Activated CD4-positive, CD25-positive, alpha-beta regulatory T cell treated with anti-CD3 and anti-CD28 coated beads, Interleukin-2, amount 50 U/mL, for 72 hours (primary cell): ENCODE measurements around the gene ACBD4.

ENCODE experiments used
- DNase-seq: peaks from one replicate; pipeline ENCODE4 v3.0.0; 2021

Gene ACBD4

DNA sequence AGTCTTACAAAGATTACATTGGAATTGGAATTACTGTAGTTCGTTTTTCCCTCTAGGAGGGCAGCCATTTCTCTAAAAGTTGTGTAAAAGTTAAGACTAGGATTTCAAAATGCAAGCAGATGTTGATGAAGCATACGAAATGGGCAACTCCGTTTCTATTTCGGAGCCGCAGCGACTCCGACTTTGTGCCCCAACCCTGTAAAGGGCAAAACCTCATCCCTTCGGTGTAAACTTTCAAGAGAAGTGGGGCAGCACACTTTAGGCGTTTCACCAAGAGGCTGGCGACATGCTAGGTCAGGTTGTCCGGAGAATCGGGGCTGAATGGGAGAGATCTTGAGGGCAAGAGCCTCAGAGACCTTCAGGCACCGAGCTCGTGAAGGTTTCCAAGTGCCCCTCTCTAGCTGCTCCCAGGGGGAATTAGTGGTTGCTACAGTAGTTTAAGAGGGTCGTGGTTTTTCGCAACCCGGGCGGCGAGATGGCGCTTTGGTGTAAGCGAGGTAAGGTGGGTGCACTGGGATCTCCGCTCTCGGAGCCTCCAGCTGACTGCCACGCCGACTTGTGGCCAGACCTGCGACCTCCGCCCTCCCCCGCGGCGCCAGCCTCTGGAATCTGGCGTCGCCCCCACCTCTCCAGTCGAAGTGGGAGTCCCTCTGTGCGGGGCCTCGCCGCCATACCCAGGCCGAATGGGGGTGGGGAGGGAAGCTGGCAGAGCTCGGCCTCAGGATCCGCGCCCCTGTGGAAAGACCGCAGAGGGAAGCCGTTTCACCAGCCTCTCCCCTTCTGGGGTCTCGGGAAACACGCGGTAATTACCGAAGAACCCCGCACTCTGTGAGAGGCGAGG, 25.2 kb downstream of the ACBD4 start:
- DNase-seq = no peak

DNA sequence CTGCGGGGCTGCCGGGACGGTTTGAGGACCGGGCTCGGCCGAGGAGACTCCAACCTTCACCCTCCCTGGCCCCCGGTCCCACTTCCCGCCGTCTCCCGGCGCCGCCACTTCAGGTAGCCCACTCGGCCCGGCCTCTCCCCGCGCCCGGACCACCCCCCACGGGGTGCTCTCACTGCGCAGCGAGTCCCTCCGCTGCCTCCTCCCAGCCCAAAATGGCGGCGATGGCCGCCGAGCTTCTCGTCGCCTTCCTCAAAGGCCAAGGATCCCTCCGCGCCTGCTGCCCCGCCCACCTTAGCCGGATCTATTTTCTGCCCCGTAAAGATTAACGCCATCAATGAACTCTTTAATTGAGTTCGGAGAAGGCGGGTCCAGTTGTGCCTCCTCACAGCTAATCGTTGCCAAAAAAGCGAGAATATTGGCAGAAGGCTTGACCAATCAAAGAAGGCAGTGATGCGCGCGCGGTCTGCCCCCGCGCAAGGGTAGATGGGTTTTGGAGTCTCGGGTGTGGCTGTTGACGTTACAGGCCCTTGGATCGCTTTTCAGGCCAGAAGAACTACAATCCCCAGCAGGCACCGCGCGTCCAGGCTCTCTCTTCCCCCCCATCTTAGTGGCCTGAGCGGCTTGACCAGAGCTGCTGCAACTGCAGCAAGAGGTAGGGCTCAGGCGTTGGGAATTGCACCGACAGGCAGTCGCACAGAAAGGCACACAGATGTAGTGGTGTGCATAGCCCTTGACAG, 26.0 kb downstream of the ACBD4 start, which contains the start of gene HEXIM2:
TSS of gene HEXIM2 (plus strand) at position 588 of the 737 bp plus-strand sequence. CDS start 919 bp downstream, outside the sequence.
- peak; percentile 98 for DNase-seq

DNA sequence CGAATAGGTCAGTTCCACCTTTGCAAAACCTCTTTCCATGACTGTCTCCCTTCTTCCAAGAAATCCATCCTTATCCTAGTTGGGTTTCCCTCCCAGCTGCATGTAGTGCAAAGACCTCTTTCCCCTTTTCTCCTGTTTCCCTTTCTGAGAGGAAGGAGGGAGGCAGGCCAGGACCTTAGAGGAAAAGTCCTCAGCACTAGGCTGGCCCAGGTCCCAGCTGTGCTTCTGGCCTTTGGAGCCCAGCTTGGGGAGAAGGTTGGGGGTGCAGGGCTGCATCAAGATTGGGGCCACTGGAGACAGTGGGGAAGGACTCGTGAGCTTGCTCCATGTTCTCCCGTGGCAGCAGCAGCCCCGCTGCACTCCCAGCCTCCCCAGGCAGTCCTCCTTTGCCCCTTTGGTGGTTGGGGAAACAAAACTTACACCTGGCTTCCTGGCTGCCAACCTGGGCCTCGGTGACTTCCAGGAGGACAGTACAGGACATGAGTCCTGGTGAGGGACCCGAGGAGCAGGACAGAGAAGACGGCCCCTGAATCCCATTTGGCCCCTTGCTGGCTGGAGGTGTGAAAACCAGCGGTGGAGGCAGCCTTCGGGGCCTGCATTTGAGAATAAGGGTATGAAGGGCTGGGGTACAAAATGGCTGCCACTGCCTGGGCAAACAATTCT, 26.7 kb downstream of the ACBD4 start:
- no peak for DNase-seq

DNA sequence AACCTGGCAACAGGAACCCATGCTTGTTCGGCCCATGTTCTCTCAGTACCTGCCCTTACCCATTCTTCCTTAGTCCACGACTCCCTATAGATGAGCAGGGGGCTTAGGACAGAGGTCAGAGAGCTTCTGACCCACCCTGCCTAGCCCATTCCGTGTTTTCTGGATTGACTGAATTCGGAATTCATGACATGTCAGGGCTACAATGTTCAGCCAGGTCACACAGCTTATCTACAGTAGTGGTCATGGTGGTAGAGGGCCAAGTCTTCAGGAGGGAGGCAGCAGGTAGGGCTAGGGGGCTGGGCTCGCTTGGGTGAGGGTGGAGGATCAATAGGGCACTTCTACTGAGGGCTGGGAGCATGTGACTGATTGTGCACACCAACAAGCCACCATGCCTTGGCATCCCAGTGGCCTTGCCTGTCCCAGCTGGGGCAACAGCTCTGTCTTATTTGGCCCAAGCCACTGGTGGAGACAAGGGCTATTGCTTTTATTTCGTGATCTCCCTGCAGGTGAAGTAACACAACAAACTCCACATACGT, 29.3 kb downstream of the ACBD4 start:
- no peak for DNase-seq

DNA sequence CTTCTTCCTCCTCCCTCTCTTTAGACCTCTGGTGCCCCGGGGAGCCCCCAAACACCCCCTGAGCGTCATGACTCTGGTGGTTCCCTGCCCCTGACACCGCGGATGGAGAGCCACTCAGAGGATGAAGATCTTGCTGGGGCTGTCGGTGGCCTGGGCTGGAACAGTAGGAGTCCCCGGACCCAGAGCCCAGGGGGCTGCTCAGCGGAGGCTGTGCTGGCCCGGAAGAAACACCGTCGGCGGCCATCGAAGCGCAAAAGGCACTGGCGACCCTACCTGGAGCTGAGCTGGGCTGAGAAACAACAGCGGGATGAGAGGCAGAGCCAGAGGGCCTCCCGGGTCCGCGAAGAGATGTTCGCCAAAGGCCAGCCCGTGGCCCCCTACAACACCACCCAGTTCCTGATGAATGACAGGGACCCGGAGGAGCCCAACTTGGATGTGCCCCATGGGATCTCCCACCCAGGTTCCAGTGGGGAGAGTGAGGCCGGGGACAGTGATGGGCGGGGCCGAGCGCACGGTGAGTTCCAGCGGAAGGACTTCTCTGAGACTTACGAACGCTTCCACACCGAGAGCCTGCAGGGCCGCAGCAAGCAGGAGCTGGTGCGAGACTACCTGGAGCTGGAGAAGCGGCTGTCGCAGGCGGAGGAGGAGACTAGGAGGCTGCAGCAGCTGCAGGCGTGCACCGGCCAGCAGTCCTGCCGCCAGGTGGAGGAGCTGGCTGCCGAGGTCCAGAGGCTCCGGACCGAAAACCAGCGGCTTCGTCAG, 33.7 kb downstream of the ACBD4 start:
- DNase-seq = no peak

DNA sequence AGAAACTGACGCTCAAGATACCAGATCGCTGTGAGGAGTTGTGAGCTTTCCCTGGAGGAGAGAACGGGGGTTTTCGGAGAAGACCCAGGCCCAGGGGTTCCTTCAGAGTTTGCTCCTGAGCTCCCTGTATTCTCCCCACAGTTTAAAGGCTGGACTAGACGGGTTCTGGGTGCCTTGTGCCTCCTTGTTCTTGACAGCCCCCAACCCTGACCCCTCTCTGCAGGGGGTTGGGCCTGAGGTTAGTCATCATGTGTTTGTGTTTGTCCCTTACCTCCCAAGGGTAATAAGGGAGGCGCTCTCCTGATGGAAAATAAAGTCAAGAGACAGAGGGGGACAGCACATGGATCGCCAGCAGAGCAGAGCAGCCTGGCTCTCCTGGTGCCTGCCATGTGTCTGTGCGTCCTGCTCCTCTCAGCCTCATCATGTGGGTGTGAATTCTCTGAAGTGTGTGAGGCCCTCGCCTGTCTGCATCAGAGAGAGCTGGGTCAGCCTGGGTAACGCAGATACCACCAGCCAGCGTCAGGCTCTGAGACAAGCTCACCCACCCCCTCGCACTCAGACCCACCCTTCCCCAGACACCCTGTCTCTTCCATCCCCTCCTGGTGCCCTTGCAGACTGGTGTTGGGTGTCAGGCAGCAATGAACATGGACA, 34.9 kb downstream of the ACBD4 start:
- DNase-seq = no peak

DNA sequence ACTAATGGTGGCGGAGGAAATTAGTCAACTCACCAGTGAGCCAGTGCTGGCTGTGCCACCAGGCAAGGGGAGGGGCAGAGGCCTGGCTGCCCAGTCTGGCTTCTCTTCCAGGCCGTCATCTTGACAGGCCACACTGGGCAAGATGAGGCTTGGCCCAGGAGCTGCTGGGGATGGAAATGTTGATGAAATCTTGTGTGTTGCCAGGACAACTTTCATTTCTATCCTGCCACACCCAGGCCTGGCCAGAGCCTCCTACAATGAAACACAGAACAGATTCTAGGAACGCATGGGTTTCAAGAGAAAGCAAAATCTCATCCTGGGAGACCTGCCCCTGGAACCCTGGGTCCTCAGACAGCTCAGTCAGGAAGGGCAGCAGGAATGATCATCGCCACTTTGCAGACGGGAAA, 35.4 kb downstream of the ACBD4 start:
- DNase-seq = no peak

DNA sequence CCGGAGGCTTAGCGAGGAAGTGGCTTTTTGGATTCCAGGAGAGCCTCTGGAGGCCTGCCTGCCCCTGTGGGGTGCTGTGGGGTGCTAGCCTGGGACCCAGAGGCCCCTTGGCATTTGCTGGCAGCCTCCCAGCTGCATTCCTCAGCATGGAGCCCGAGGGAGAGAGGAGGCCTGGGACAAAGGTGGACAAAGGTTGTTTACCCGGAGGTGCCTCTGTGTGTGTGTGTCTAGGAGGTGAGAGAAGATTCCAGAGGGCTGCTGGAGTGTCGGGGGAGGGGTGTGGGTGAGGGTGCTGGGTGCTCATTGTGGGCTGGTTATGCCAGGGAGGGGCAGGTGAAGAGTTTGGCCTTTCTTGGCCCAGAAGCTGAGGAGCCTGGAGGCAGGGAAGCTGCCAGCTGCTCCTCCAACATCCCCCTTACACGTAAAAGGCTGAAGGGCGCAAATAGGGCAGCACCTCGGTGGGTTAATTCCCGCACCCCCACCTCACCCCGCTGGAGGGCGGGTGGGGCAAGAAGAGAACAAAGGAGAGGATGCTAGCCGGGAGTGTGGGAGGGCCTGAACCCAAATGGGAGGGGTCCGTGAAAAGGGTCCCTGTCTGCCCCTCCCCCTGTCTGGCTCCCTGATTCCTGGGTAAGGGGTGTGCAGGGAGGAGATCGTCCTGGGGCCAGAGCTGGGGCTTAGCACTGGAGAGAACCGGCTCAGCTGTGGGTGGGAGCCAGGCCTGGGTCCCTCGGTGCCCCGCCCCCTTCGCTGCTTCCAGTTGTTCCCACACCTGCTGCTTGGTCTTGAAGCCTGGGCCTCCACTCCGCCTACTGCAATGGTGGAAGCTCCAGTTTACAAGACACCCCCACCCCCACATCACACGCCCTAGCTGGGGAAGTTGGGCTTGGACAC, 36.1 kb downstream of the ACBD4 start:
- DNase-seq = no peak

DNA sequence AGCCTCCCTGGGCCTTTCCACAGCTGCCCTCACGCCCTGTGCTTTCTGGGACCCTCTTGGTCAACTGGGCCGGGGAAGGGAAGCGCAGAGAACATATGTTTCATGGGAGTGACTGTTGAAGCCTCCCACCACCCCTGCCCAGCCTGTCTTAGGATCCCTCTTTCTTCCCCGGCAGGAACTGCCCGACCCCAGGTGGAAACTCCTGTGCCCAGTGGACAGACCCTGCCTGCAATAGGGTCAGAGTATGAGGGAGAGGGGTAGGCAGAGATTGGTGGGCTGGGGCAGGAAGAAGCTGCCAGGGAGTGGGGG, 36.7 kb downstream of the ACBD4 start:
- no peak for DNase-seq

DNA sequence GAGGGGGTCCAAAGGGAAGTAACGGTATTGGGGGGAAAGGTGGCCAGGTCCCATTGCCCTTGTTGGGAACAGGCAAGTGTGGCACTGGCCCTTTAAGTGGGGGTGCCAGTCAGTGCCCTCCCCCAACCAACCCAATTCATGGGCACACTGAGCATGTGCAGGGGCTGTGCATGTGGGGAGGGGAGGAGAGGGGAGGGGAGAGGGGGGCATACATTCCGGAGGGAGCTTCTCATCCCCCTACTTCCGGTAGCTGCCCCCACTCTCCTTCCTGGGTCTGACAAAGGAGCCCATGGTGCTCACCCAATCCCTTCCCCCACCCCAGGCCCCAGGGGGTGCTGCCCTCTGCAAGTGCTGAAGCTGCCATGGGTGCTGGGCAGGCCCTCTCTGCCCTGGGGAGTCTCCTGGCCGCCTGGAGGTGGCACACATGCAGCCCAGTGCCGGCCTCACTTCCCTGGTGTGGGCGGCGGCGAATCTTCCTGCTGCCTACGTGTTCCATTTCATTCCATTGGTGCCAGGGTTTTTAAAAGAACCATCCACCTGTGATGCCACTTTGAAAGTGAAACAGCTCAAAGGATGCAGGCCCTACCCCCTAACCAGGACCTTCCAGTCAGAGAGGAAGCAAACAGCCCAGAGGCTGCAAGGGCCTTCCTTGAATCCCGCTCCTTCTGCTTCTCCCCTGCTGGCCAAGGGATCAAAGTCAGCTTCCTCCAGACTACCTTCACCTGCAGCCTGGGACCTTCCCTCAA, 37.2 kb downstream of the ACBD4 start:
- peak; percentile 40 for DNase-seq

DNA sequence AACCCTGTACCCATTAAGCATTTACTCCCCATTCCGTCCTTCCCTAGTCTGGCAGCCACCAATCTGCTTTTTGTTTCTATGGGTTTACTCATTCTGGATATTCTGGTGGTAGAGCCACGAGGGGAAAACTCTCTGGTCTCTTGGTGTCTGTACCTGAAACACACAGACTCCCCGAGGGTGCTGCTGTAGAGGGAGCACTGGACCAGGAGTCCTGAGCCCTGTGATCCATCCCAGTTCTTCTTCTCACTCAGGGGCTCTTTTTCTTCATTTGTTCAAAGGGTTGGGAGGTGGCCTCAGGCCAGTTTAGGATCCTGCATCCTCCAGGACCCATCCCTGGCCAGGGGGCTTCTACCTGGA, 40.2 kb downstream of the ACBD4 start:
- no peak for DNase-seq

DNA sequence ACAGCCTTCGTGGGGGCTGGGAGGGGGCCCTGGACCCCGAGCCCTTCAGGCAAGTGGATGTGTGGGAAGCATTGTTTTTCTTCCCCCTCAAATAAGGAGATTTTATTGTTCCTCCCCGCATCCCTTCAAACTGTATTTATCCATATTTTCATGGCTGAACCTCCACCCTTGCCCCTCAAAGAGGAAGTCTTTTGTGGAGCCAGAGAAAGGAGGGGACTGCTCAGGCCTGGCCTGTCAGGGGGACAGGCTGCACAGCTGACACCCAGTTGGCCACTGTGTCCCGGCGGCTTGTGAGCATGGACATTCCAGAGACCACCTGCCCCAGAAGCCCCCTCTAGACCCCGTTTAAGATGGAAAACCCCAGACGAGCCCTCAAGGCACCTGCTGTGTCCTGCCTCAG, 42.1 kb downstream of the ACBD4 start:
- no peak for DNase-seq

DNA sequence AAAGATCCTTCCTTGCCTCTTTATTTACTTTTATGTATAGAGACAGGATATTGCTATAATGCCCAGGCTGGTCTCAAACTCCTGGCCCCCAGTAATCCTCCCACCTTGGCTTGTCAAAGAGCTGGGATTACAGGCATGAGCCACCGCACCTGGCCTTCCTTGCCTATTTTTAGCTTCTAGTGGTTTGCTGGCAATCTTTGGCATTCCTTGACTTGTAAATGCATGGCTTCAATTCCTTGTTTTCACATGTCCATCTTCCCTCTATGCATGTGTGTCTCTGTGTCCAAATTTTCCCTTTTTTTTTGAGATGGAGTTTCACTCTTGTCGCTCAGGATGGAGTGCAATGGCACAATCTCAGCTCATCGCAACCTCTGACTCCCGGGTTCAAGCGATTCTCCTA, 48.7 kb downstream of the ACBD4 start:
- DNase-seq = no peak

DNA sequence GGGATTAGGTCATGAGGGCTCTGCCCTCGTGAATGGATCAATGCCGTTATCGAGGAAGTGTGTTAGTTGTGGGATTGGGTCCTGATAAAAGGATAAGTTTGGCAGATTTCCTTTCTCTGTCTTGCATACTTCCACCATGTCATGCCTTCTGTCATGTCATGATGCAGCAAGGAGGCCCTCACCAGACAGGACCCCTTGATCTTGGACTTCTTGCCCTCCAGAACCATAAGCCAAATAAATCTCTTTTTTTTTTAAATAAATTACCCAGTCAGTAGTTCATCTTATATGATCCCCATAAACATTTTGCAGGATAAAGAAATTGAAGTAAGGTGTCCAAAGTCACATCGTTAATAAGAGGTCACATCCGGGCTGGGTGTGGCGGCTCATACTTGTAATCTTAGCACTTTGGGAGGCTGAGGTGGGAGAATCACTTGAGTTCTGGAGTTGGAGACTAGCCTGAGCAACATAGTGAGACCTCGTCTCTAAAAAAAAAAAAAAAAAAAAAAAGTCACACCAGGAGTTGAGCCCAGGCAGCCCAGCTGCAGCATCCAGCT, 51.4 kb downstream of the ACBD4 start:
- no peak for DNase-seq

DNA sequence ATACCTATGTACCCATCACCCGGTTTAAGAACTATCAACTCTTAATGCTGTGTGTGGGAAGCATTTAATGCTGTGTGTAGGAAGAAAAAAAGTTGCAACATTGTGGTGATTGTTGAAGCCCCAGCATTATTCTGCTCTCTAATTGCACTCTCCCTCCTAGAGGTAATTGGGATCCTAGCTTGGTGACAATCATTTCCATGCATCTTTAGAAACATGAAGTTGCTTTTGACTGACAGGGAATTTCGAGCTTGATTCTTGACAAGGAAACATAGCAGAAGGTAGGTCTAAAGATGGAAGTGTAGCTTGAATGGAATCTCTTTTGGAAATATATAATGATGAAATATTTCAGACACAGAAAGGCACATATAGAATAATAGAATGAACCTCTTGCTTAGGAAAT, 53.5 kb downstream of the ACBD4 start:
- DNase-seq = no peak

DNA sequence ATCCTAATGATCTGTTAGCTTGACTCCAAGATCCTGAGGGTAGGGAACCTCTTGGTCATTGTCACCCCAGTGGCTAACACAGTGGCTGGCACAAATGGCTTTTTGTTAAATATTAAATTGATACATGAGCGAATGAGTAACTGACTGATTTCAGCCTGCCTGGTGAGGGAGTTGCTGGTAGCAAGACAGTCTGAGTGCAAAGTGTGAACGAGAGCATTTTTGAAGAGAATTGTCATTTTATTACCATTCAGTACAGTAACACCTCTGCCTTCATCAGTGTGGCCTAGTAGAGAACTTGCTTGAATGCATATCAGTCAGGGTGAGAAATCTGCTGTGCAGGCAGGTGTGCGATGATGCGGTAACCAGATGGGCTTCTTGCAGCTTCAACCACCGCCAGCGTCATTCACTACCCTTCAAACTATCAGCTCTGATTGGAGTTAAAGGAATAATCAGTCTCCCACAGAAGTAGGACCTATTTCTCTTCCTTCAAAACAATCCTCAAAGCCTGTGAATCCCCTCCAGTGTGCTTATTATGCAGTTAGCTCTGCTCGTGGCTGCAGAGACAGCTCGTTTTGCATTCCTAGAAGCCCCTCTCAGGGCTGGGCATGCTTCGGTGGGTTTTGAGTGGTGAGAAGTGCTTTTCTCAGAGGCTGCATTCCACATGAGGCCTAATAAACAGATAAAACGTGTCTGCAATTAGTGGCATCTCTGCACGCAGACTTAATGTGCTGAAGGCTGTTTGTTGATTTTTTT, 55.2 kb downstream of the ACBD4 start:
- DNase-seq = no peak
